Effector CD4-positive, alpha-beta T cell (primary cell): ENCODE results near the gene NCAPD3.
"Not testable (repeated sequence)": the region's sequence is repeated elsewhere in the genome, so short reads cannot be mapped to it uniquely, and the experiment has no call there.

ENCODE experiments used
- DNase-seq: peaks from one replicate; pipeline ENCODE4 v3.0.0-alpha.2; 2020
- total RNA-seq: gene quantifications from one replicate; lab custom pipeline; 2026; lab: John Stamatoyannopoulos, UW

Gene NCAPD3
- total RNA-seq = 81.8 reads per million, percentile 78 among the genes with 10 or more reads in this experiment

- DNase-seq = peak; percentile 94
Measured at GRCh38 chr11:134223836-134224709, at the start of gene NCAPD3, which contains the start of gene VPS26B. Gene NCAPD3 (minus strand): TSS chr11:134223967. CDS start chr11:134223926, 41 bp downstream. Gene VPS26B (plus strand): TSS chr11:134224671. CDS start chr11:134225123, 452 bp downstream.

GRCh38 chr11:134273317-134273712 lies 49.5 kb upstream of the NCAPD3 start:
- DNase-seq = no peak

GRCh38 chr11:134272381-134273316 lies 48.9 kb upstream of the NCAPD3 start:
- DNase-seq = no peak

GRCh38 chr11:134271978-134272377 lies 48.2 kb upstream of the NCAPD3 start:
- DNase-seq = no peak

GRCh38 chr11:134270250-134270714 lies 46.5 kb upstream of the NCAPD3 start:
- DNase-seq = no peak

GRCh38 chr11:134267966-134268365 lies 44.2 kb upstream of the NCAPD3 start:
- DNase-seq = no peak

GRCh38 chr11:134267461-134267860 lies 43.7 kb upstream of the NCAPD3 start:
- DNase-seq = no peak

- DNase-seq = no peak
Measured at GRCh38 chr11:134266841-134267251, 43.1 kb upstream of the NCAPD3 start.

- DNase-seq = no peak
Measured at GRCh38 chr11:134266440-134266839, 42.7 kb upstream of the NCAPD3 start.

GRCh38 chr11:134264966-134265764 lies 41.4 kb upstream of the NCAPD3 start:
- DNase-seq = no peak

- DNase-seq = no peak
Measured at GRCh38 chr11:134261626-134262488, 38.1 kb upstream of the NCAPD3 start.

- DNase-seq = no peak
Measured at GRCh38 chr11:134260983-134261382, 37.2 kb upstream of the NCAPD3 start.

GRCh38 chr11:134260503-134260902 lies 36.7 kb upstream of the NCAPD3 start:
- DNase-seq = no peak

GRCh38 chr11:134258577-134258976 lies 34.8 kb upstream of the NCAPD3 start:
- DNase-seq = no peak

GRCh38 chr11:134257101-134257500 lies 33.3 kb upstream of the NCAPD3 start:
- no peak for DNase-seq

GRCh38 chr11:134255184-134255561 lies 31.4 kb upstream of the NCAPD3 start:
- DNase-seq = not testable (repeated sequence)

- DNase-seq = no peak
Measured at GRCh38 chr11:134254433-134255183, 30.8 kb upstream of the NCAPD3 start.

- peak; percentile 97 for DNase-seq
Measured at GRCh38 chr11:134253188-134253993, 29.6 kb upstream of the NCAPD3 start, which contains the start of the genes ACAD8 and THYN1. Gene ACAD8 (plus strand): TSS chr11:134253568. CDS start chr11:134253601, 33 bp downstream. Gene THYN1 (minus strand): TSS chr11:134253352. CDS start chr11:134252882, 470 bp downstream.
